HepG2 (cell line): ENCODE data around the gene ADGRF1. TPM values are rescaled to one million over a fixed set of nuclear protein-coding genes. Genes with fewer than 3 reads are reported as not detected.

ENCODE experiments used
- ATAC-seq: fragments of 200-7000 bp; cut with Tn5 transposase; 3 replicates; pipeline ENCODE4 v1.9.1; 2020; ENCODE audit warnings: mild to moderate bottlenecking, moderate library complexity
- BruUV-seq: library from RNA; stranded (reverse); fragments of 400-500 nt; replicated peaks from 2 replicates; lab custom pipeline; 2021; lab: Mats Ljungman, UMichigan
- CTCF ChIA-PET: fragments of 300-600 bp; formaldehyde crosslinking; extraction: SDS; loops from one replicate; lab custom pipeline; 2021; ENCODE audit warnings: low total read pairs, inconsistent platforms, low intra/inter-chr PET ratio; lab: Yijun Ruan, JAX
- POLR2A ChIA-PET: fragments of 350-600 bp; sonication (Branson Sonifier 250); formaldehyde crosslinking; loops from one replicate; lab custom pipeline; 2020; ENCODE audit warnings: antibody characterized with exemption, inconsistent platforms; lab: Yijun Ruan, JAX
- DNase-seq: peaks from one replicate; pipeline ENCODE4 v3.0.0-alpha.2; 2015; ENCODE audit warnings: low spot score
- FAIRE-seq: peaks from 3 replicates; lab custom pipeline; 2011; peaks lifted over from hg19 to GRCh38; lab: Jason Lieb, UNC
- H2AFZ ChIP-seq: one replicate; pipeline ENCODE4 v1.6.1; 2011; ENCODE audit warnings: low read length, inconsistent platforms
- H3K27ac ChIP-seq: fragments of 300-600 bp; 3 replicates; pipeline ENCODE4 v1.8.0; 2011; ENCODE audit warnings: mixed run types, mild to moderate bottlenecking, mixed read lengths, low read length, inconsistent platforms; ENCODE audit not compliant: insufficient read depth; ENCODE audit errors: extremely low read length
- H3K27me3 ChIP-seq, 2 experiments: fragments of 200-600 bp in 1 of 2; 2 replicates in 1 of 2; 3 replicates in 1 of 2; pipeline versions ENCODE4 v1.6.0 to v1.8.0; 2011; ENCODE audit warnings: low read length in 2 of 2, mild to moderate bottlenecking in 2 of 2, moderate library complexity in 2 of 2, inconsistent platforms in 1 of 2; ENCODE audit not compliant: insufficient read depth in 2 of 2, control insufficient read depth in 1 of 2
- H3K36me3 ChIP-seq, 2 experiments: fragments of 200-600 bp in 1 of 2; replicated peaks in 1 of 2; 2 replicates in 1 of 2; 3 replicates in 1 of 2; pipeline versions ENCODE4 v1.5.1 to v1.8.0; 2011; ENCODE audit warnings: low read length in 2 of 2, inconsistent platforms in 1 of 2; ENCODE audit not compliant: insufficient read depth in 2 of 2, control insufficient read depth in 1 of 2
- H3K4me1 ChIP-seq: 2 replicates; pipeline ENCODE4 v1.5.1; 2012; ENCODE audit warnings: low read length, inconsistent platforms; ENCODE audit not compliant: insufficient read depth
- H3K4me2 ChIP-seq: 2 replicates; pipeline ENCODE4 v1.6.0; 2011; ENCODE audit warnings: low read depth, low read length, inconsistent platforms
- H3K4me3 ChIP-seq, 3 experiments: fragments of 200-600 bp in 1 of 3; sonication (generic), shearing (Covaris generic) in 1 of 3; replicated peaks in 1 of 3; 2 replicates each; pipeline ENCODE4 v1.5.1; 2011 to 2016; ENCODE audit warnings: low read length in 3 of 3, inconsistent platforms in 2 of 3, low read depth in 2 of 3, mild to moderate bottlenecking in 2 of 3, control low read depth in 1 of 3, mixed read lengths in 1 of 3; ENCODE audit not compliant: insufficient read depth in 1 of 3
- H3K79me2 ChIP-seq: one replicate; pipeline ENCODE4 v1.6.1; 2011; ENCODE audit warnings: low read length, inconsistent platforms; ENCODE audit not compliant: insufficient read depth
- H3K9ac ChIP-seq: 2 replicates; pipeline ENCODE4 v1.6.0; 2011; ENCODE audit warnings: mild to moderate bottlenecking, low read depth, low read length, inconsistent platforms; ENCODE audit not compliant: insufficient read depth
- H3K9me3 ChIP-seq: 2 replicates; pipeline ENCODE4 v1.5.1; 2012; ENCODE audit warnings: mild to moderate bottlenecking, low read length
- H4K20me1 ChIP-seq: 2 replicates; pipeline ENCODE4 v1.6.0; 2011; ENCODE audit warnings: inconsistent platforms, mild to moderate bottlenecking, low read length, moderate library complexity; ENCODE audit not compliant: insufficient read depth
- ELF3 ChIP-seq: IDR thresholded peaks from 2 replicates; pipeline ENCODE4 v1.6.1; 2016; ENCODE audit warnings: missing genetic modification reagents, missing compliant biosample characterization
- GMEB2 ChIP-seq: IDR thresholded peaks from 2 replicates; pipeline ENCODE4 v1.6.1; 2016; ENCODE audit warnings: missing biosample characterization, missing genetic modification reagents, low read depth
- HES4 ChIP-seq: sonication (generic); formaldehyde crosslinking; IDR thresholded peaks from 2 replicates; pipeline ENCODE4 v1.9.0; 2021; ENCODE audit warnings: mild to moderate bottlenecking, missing genetic modification reagents, borderline replicate concordance
- HMGA1 ChIP-seq: sonication (generic); formaldehyde crosslinking; conservative IDR thresholded peaks from 2 replicates; pipeline ENCODE4 v1.4.0; 2020; ENCODE audit warnings: missing genetic modification reagents
- KDM6A ChIP-seq: IDR thresholded peaks from 2 replicates; pipeline ENCODE4 v1.6.1; 2016; ENCODE audit warnings: low read depth
- MTF2 ChIP-seq: sonication (generic); formaldehyde crosslinking; IDR thresholded peaks from 2 replicates; pipeline ENCODE4 v1.5.0; 2020; ENCODE audit warnings: missing genetic modification reagents, borderline replicate concordance
- MYNN ChIP-seq: sonication (generic); formaldehyde crosslinking; IDR thresholded peaks from 2 replicates; pipeline ENCODE4 v1.4.0; 2020; ENCODE audit warnings: mild to moderate bottlenecking, low read depth, missing genetic modification reagents
- SKIL ChIP-seq: sonication (generic); formaldehyde crosslinking; IDR thresholded peaks from 2 replicates; pipeline ENCODE4 v1.8.0; 2022; ENCODE audit warnings: missing genetic modification reagents, mild to moderate bottlenecking, moderate library complexity, borderline replicate concordance
- ZBTB21 ChIP-seq: sonication (generic); formaldehyde crosslinking; IDR thresholded peaks from 2 replicates; pipeline ENCODE4 v1.4.0; 2020; ENCODE audit warnings: missing genetic modification reagents
- ZNF136 ChIP-seq: sonication (generic); formaldehyde crosslinking; IDR thresholded peaks from 2 replicates; pipeline ENCODE4 v1.8.1; 2022; ENCODE audit warnings: low read depth, mild to moderate bottlenecking, moderate library complexity, missing genetic modification reagents
- ZNF232 ChIP-seq: sonication (generic); formaldehyde crosslinking; IDR thresholded peaks from 2 replicates; pipeline ENCODE4 v1.4.0; 2020; ENCODE audit warnings: missing genetic modification reagents, borderline replicate concordance
- ZNF292 ChIP-seq: sonication (generic); formaldehyde crosslinking; IDR thresholded peaks from 2 replicates; pipeline ENCODE4 v1.8.1; 2022; ENCODE audit warnings: mild to moderate bottlenecking, low read depth, missing genetic modification reagents, borderline replicate concordance
- ZNF646 ChIP-seq: sonication (generic); formaldehyde crosslinking; IDR thresholded peaks from 2 replicates; pipeline ENCODE4 v1.9.0; 2021; ENCODE audit warnings: mild to moderate bottlenecking, missing genetic modification reagents
- WGBS: methylation state at CpG from one replicate; pipeline ENCODE4 v1.1.6; 2017; ENCODE audit warnings: low lambda C conversion rate; 5-methylcytosine and 5-hydroxymethylcytosine counted together
- in situ Hi-C: cut with HindIII; loops from 2 replicates; pipeline ENCODE4 v1.10.0; 2017; ENCODE audit warnings: low pct_unique_long_range_greater_than_20kb; ENCODE audit not compliant: extremely low pct_ligation_motif_present
- intact Hi-C: fragments of 100-400 bp; cut with micrococcal nuclease; formaldehyde crosslinking; loops from one replicate; pipeline ENCODE4 v1.10.0; 2022; ENCODE audit not compliant: unreplicated experiment
- polyA plus RNA-seq, 8 experiments: library from polyadenylated mRNA; depleted of rRNA in 3 of 8; stranded (reverse) in 7 of 8; unstranded in 1 of 8; fragments of >200 nt; fragmentation: Illumina TruSeq in 4 of 8; extraction: Trizol in 4 of 8; gene quantifications; 2 replicates each; pipeline versions ENCODE4 v1.2.1 to v1.2.3, GENCODE V29; 2011 to 2016; ENCODE audit warnings: low read depth in 4 of 8, missing spikeins in 1 of 8, mixed read lengths in 1 of 8; ENCODE audit not compliant: insufficient read depth in 1 of 8
- total RNA-seq, 5 experiments: library from RNA; depleted of rRNA; stranded (reverse); fragments of >200 nt; fragmentation: Illumina TruSeq; extraction: Trizol; gene quantifications; 2 replicates each; pipeline ENCODE4 v1.2.3, GENCODE V29; 2016; ENCODE audit warnings: low read depth in 1 of 5

Gene ADGRF1
- total and polyA plus RNA-seq, 2 of the 13 experiments (the other 11 are each of a cell fraction or from before 2014, with no cell fraction given), result not detected

- DNase-seq, result no peak
Observed at GRCh38 chr6:47008397-47008763, 33.8 kb downstream of the ADGRF1 start.

More at GRCh38 chr6:47008397-47008763, 33.8 kb downstream of the ADGRF1 start:
- no peaks in the 10 kb centered on the region for H3K79me2 ChIP-seq
- no peaks in the 10 kb centered on the region for H3K4me1 ChIP-seq
- no peak overlapping the region for H3K4me2 ChIP-seq
- in situ Hi-C loops, result no loop called here
- 17% methylated on average over 3 of the region's 3 CpGs for WGBS
- H2AFZ ChIP-seq, result no peak overlapping the region
- no peaks in the 10 kb centered on the region for H3K9me3 ChIP-seq
- H3K27me3 ChIP-seq, result peaks cover 0 to 27% of the 10 kb centered on the region in 2 experiments; a peak in 3 of 5 replicates
- TF ChIP-seq ZNF136 (CRISPR knock-in tag) (no peak), ZNF292 (CRISPR knock-in tag) (no peak), ZNF646 (CRISPR knock-in tag) (no peak), HMGA1 (CRISPR knock-in tag) (no peak), SKIL (no peak), GMEB2 (CRISPR knock-in tag) (no peak), ZNF232 (no peak), MTF2 (no peak), MYNN (CRISPR knock-in tag) (no peak), ZBTB21 (CRISPR knock-in tag) (no peak), HES4 (CRISPR knock-in tag) (no peak), KDM6A (CRISPR knock-in tag) (no peak), ELF3 (CRISPR knock-in tag) (no peak)
- no peak overlapping the region for H3K9ac ChIP-seq
- H3K4me3 ChIP-seq, result no peak overlapping the region
- CTCF ChIA-PET, result no interaction called here
- no TSS peak for BruUV-seq
- H4K20me1 ChIP-seq, result no peaks in the 10 kb centered on the region
- no peak overlapping the region for H3K27ac ChIP-seq
- FAIRE-seq (no peak), ATAC-seq (no peak)
- H3K36me3 ChIP-seq, result no peaks in the 10 kb centered on the region
- intact Hi-C loops, result loop anchor here (10.0 kb wide), 1 partner anchor 216 kb away; no protein-coding TSS in a partner anchor
- POLR2A ChIA-PET, result no interaction called here
